Left lobe of liver (tissue), 2 donors: ENCODE measurements around the gene FAM156B. TPM values are rescaled to one million over a fixed set of nuclear protein-coding genes. Genes with fewer than 3 reads are reported as not detected.
"Not testable (repeated sequence)": the region's sequence is repeated elsewhere in the genome, so short reads cannot be mapped to it uniquely, and the experiment has no call there.

ENCODE experiments used
- ATAC-seq: fragments of 200-7000 bp; cut with Tn5 transposase; one replicate; pipeline ENCODE4 v1.9.1; 2020; ENCODE audit warnings: mild to moderate bottlenecking, moderate library complexity
- DNase-seq: peaks from one replicate; pipeline ENCODE4 v3.0.0-alpha.2; 2020; ENCODE audit warnings: low spot score
- total RNA-seq: library from RNA; stranded (reverse); gene quantifications from one replicate; pipeline ENCODE4 v1.2.1, GENCODE V29; 2021
- donor health status: DM: no; HTN: no; CAD: no; lungs with moderate emphysema.
- donor health status: DM: no; HTN: yes; CAD: no.

FAM156B gene
- total RNA-seq, result 5.2 TPM

DNA sequence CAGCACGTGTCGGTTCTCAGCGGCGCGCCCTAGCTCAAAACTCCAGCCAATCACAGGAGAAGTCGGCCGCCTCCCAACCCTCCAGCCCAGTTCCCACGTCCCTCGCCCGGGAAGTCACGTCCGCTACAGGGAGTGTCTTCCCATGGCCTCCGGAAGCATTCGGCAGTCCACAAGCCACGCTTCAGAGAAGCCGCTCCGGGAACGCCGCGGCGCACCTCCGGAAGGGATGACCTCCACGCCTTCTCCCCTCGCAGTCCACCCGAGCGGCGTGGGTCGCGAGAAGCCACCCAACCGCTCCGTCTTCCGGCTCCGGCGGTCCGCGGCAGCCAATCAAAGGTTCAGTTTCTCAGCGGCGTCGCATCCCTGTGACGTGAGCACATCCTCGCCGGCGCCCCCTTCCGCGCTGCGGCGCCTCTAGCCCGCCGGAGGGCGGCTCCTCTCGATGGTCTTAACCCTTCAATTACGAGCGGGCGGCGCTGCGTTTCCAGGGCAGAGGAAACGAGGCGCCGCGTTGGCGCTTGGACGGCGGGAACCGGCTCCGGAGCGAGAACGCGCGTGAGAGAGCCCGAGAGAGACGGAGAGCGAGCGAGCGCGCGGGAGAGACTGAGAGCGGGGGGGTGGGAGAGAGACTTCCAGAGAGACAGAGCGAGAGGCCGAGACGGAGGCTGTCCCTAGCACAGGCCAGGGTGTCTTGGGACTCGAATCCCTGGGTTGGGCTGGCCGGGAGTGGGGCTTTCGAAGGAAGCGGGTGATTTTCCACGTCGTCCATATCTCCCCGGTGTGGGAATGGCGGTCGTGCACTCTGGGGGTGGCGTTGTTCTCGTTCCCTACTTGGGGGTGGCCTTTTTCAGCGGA, at the start of gene FAM156B:
Gene FAM156B (plus strand): TSS at position 476 of the 855 bp plus-strand sequence. CDS start 9,896 bp downstream, outside the sequence.
- ATAC-seq, result peak; percentile 91
- not testable (repeated sequence) for DNase-seq

DNA sequence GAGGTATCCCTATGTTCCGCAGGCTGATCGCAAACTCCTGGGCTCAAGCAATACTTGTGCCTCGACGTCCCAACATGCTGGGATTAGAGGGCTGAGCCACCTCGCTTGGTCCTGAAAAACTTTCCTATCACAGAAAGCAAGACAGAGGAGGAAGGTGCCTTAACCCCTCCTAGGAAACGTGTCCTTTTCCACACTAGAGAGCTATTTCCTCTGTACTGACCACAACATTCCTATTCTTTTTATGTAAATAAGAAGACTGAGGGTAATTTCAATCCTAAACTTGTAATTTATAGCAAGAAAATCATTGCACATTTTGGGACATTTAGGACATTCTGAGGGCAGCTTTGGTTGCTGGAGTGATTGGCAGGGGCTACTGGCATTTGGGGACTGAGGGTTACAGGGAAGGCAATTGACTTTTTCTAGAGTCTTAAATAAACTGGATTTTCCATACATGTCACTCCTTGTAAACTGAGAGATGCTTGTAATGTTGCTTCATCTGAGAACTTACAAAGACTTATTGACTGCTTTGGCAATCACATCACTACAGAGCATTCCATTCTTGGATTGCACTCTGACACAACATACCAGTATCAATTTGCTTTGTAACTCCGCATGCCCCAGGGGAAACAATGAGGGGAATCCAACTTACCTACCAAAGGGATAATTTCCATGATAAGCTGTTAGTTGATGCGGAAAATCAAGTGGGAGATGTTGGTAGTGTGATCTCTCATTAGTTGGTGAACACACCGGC, 44.8 kb upstream of the FAM156B start:
- DNase-seq (no peak), ATAC-seq (no peak)

- not testable (repeated sequence) for DNase-seq, ATAC-seq
These were observed 40.1 kb upstream of the FAM156B start for GRCh38 chrX:52856991-52857525.

GRCh38 chrX:52865343-52865998, 31.7 kb upstream of the FAM156B start:
- no peak for DNase-seq
- peak; percentile 76 for ATAC-seq

DNA sequence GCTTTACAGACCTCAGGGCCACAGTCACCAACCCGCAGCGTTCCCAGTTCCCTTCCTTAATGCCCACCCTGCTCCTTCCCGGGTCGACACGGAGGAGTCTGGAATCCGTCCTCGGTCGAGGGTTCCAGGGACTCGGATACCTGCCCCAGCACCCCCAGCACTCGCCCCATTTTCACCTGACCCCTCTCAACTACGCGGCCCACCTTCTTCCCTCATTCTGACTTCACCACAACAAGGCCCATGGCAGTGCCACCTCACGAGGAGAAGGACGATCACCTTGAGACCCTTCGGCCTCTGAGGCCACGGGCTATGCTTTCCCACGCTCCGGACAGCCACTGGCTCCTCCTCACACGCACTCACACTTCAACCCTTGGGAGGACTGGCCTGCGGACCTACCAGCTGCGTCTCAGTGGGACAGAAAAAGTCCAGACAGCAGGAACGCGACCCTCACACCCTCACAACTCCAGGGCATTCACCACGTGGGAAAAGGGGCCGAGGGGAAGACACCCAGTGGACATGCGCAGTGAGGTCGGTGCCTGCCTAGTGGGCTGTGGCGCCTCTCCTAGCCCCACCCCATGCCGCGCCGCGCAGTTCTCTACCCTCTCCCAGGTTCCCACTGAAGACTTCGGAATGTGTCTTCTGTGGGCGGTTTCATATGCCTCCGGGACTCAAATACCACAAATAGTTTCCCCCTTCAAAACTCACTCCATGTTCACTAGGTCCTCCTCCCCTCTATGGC, 29.4 kb upstream of the FAM156B start, which contains the start of gene XAGE3:
Gene XAGE3 (minus strand): TSS at position 474 of the 739 bp plus-strand sequence. CDS start 950 bp downstream, outside the sequence.
- ATAC-seq, result no peak
- no peak for DNase-seq

DNA sequence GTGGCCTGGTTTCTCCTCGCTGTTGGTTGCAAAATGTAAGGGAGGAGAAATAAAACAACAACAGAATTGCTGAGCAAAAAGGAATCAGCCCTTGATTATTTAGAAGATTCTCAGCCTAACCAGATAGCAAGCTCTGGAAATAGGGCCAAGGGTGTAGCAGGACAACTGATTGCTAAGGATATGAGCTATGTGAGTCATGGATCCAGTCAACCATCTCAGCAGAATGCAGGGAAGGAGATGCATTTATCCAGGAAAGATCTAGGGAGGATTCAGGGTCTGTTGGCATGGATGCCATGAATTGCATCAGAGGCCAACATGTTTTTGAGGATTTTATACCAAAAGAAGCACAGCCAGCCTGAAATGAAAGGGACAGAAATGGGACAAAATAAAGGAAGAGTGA, 27.1 kb upstream of the FAM156B start:
- no peak for DNase-seq

GRCh38 chrX:52873825-52874224, 23.3 kb upstream of the FAM156B start:
- not testable (repeated sequence) for ATAC-seq, DNase-seq

More for the DNA sequence above, 27.1 kb upstream of the FAM156B start:
- ATAC-seq, result no peak

DNA sequence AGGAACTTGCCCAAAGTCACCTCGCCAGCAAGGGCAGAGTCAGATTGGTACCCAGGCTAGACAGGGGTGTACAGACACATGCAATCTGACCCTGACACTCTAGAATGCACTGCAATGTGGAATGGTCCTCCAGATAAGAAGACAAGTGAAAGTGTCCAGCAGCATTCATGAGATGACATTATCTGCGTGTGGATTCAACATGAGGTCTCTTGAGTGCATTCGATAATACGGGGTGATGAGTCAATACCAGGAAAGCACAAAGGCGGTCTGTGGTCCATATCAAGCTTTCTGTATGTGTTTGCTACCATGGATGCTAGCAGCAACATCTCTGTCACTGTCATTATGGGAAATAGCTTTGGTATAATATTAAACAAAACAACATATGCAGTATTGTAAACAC, 22.5 kb upstream of the FAM156B start:
- no peak for DNase-seq
- no peak for ATAC-seq

DNA sequence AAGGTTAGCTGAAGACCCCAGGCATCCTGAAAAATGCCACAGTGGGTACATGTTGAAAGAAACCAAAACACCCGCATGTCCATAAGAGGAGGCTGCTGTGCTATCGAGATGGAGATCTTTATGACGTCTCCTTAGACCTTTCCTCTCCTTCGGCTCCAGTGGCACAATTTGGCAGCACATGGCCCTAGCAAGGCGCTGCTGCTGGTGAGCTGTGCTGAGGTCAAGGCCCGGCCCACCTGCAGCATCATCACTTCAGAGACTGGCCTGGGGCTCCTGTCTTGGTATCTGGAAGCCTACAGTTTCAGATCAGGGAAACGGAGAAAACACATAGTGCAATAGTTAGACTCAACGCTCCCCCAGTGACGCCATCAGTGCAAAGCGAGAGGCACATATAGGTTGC, 21.7 kb upstream of the FAM156B start:
- not testable (repeated sequence) for DNase-seq, ATAC-seq

- ATAC-seq, result not testable (repeated sequence)
These were observed 20.7 kb upstream of the FAM156B start for GRCh38 chrX:52876386-52876785.

GRCh38 chrX:52887459-52887858, 9.7 kb upstream of the FAM156B start:
- not testable (repeated sequence) for DNase-seq, ATAC-seq

More at GRCh38 chrX:52876386-52876785, 20.7 kb upstream of the FAM156B start:
- not testable (repeated sequence) for DNase-seq

DNA sequence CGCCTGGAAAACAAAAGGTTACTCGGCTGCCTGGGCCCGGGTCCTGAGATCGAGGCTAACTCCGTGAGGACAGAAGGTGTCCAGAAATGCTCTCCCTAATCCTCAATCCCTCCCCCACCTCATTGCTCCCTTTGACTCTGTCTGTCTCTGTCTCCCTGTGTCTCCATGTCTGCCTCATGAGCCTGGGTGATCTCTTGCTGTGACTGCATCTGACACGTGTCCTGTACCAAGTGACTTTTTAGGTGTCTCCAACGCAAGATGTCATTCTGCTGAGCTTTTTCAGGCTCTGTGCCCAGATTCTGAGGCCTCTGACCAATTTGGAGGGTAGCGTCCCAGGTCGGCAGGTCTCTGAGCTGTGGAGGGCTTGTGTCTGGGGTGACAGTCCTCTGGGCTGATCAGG, 9.0 kb upstream of the FAM156B start:
- not testable (repeated sequence) for ATAC-seq, DNase-seq

DNA sequence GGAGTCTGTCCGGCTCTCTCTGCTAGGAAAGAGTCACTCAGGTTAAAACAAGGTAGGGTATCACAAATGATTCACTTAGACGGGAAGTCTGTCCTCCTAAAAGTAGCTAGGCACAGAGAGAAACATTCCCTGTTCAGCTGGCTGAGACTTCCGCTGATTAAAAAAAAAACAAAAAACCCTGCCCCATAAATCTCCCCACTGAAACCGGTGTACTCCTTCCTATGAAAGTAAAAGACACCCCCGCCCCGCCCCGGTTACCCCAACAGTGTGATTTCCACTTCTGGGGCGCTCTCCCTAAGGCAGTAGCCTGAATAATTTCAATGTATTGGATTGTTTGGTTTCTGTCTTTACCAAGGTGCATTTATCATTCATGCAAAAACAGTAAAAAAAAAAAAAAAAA, 692 bp upstream of the FAM156B start:
- ATAC-seq, DNase-seq: not testable (repeated sequence)

- ATAC-seq, DNase-seq: not testable (repeated sequence)
These were observed 8.4 kb downstream of the FAM156B start for GRCh38 chrX:52905531-52905930.

GRCh38 chrX:52906072-52906471, 8.9 kb downstream of the FAM156B start:
- not testable (repeated sequence) for ATAC-seq, DNase-seq

DNA sequence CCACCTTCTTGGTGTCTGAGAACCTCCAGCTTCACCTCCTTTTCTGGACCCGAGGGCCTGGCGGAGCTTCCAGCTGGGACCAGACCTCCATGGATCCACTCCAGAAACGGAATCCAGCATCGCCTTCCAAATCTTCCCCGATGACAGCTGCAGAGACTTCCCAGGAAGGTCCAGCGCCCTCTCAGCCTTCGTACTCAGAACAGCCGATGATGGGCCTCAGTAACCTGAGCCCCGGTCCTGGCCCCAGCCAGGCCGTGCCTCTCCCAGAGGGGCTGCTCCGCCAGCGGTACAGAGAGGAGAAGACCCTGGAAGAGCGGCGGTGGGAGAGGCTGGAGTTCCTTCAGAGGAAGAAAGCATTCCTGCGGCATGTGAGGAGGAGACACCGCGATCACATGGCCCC, 10.0 kb downstream of the FAM156B start:
- DNase-seq, ATAC-seq: not testable (repeated sequence)

DNA sequence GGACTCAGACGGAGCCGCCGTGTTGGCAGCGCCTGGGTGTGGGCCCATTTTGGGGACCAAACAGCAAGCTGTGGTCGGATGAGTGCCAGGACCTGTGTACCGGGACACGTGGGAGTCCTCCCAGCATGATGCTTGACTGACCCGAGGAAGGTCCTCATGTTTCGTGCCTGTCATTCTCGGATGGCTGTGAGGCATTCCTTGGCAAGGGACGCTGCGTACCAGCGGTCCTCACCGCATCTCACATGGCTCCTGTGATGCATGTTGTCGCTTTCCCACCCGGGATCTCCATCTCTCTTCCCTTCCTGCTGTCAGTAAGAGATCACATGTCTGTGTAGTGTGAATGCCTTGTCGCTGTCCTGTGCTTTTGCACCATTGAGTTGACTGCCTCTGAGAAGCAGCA, 10.8 kb downstream of the FAM156B start:
- ATAC-seq, DNase-seq: not testable (repeated sequence)

DNA sequence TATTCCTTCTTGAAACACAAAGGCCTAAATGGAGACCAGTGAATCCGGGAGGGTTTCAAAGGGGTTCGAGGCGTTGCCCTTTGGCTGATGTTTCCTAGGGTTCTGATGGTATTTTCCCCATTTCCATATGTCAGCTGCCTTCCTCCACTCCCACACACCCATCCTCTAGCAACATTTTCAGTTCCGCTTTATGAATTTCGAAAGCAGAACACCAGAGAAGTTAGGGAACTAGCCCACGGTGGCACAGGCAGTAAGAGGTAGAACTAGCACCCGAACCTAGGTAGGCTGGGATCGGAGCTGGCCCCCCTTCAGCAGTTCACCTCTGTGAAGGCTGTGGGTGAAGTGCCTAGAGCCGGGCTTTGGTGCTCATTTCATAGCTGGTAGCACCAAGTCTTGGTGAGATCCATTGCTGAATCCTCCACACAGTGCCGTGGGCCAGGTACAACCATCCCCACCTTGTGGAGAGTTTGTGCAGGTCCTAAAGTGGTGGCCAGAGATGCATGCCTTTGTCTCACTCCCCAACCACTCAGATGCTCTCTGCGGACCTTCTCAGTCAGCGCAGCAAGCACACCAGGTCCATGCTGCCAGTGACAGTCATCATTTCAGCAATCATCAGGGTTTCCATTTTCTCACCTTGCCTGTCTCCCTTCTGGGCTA, 12.3 kb downstream of the FAM156B start:
- ATAC-seq, DNase-seq: not testable (repeated sequence)

GRCh38 chrX:52913681-52914080, 16.6 kb downstream of the FAM156B start:
- DNase-seq, ATAC-seq: not testable (repeated sequence)
